ENCODE results near the gene IRAG1.

IRAG1 gene

DNA sequence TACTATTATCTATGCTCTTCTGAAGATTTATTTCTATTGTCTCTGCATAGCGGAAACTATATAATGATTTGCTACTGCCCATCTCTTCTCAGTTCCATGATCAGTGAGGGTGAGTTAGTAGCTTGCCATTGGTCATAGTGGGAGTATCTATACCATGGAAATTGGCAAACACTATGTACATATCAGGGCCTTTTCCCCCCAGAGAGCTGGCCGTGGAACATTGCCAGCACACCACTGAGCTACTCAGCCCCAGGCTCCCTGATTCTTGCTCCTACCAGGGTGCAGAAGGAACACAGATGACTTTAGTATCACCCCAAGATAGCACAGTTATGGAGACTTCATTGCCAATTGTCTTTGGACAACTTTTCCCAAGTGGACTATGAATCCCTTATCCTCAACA lies 33.2 kb downstream of the IRAG1 start:
- ATAC-seq (no peak), DNase-seq (ENCODE audit: low spot score in 2 of 2) (no peak)
- H3K9me3 Mint-ChIP-seq: no peaks in the 10 kb centered on the region
- H3K4me1 Mint-ChIP-seq: peaks cover 32% of the 10 kb centered on the region
- no peak overlapping the region for H3K4me3 Mint-ChIP-seq
- no peaks in the 10 kb centered on the region for H3K36me3 Mint-ChIP-seq
- peak overlapping the region; percentile 60 for H3K27ac Mint-ChIP-seq

DNA sequence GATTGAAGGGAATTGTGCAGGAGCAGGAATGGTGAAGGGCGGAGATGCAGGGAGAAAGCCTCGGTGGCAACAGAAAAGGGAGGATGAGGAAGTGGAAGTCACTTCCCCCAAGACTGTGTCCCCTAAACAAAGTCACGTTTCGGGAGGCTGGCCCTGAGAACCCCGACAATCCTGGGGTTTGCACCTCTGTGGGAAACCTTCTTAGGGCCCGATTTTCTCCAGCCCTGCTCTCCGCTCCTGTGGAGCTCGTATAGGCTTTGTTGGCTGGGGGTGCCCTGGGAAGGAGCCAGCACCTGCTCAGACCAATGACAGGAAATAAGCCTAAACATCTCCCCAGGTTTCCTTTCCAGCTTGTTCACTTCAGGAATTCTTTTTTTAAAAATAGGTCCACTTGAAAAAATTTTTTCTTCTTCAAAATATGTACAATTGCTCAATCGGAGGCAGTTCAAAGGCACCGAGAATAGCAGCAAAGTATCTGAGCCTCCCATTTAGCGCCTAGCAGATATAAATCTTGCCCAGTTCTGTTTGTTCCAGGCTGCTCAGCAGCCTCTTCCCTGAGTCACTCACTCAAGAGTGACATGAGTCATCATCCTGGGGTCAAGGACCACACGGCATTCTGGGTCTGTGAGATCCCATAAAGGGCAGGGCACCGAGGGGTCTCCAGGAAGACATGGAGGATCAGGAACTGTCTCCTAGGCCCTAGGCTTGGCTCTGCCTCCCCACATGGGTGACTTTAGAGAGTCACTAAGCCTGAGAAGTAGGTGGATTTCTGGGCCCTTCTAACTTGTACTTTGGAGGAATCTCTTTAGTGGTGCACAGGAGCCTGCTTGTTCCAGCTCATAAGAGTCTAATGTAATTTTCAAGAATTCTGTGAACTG lies 34.0 kb downstream of the IRAG1 start:
- Mint-ChIP-seq H3K4me1 (peaks cover 32% of the 10 kb centered on the region), H3K9me3 (no peaks in the 10 kb centered on the region), H3K36me3 (no peaks in the 10 kb centered on the region), H3K27ac (peak overlapping the region; percentile 60), H3K4me3 (no peak overlapping the region)
- ATAC-seq: peak; percentile 69
- DNase-seq (ENCODE audit: low spot score in 2 of 2): no peak

DNA sequence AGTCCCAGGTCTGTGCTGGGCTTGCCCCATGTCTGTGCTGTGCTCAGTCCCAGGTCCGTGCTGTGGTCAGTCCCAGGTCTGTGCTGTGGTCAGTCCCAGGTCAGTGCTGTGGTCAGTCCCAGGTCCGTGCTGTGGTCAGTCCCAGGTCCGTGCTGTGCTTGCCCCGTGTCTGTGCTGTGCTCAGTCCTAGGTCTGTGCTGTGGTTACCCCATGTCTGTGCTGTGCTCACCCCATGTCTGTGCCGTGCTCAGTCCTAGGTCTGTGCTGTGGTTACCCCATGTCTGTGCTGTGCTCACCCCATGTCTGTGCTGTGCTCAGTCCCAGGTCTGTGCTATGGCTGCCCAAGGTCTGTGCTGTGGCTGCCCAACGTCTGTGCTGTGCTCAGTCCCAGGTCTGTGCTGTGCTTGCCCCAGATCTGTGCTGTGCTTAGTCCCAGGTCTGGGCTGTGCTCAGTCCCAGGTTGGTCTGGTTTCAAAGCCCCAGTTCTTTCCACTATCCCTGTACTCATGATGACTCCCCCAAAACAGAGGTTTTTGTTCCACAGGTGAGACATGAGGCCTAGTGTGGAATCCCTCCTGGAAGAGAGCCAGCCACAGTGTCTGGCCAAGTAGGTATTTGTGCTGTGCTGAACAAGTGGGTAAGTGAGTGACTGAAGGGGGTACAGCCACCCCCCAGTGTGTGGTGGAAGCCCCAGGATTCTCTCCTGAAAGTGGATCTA lies 34.8 kb downstream of the IRAG1 start:
- DNase-seq (ENCODE audit: low spot score in 2 of 2): no peak
- Mint-ChIP-seq H3K4me3 (no peak overlapping the region), H3K9me3 (no peaks in the 10 kb centered on the region), H3K27ac (peak overlapping the region; percentile 60), H3K4me1 (peaks cover 36% of the 10 kb centered on the region), H3K36me3 (no peaks in the 10 kb centered on the region)
- no peak for ATAC-seq

DNA sequence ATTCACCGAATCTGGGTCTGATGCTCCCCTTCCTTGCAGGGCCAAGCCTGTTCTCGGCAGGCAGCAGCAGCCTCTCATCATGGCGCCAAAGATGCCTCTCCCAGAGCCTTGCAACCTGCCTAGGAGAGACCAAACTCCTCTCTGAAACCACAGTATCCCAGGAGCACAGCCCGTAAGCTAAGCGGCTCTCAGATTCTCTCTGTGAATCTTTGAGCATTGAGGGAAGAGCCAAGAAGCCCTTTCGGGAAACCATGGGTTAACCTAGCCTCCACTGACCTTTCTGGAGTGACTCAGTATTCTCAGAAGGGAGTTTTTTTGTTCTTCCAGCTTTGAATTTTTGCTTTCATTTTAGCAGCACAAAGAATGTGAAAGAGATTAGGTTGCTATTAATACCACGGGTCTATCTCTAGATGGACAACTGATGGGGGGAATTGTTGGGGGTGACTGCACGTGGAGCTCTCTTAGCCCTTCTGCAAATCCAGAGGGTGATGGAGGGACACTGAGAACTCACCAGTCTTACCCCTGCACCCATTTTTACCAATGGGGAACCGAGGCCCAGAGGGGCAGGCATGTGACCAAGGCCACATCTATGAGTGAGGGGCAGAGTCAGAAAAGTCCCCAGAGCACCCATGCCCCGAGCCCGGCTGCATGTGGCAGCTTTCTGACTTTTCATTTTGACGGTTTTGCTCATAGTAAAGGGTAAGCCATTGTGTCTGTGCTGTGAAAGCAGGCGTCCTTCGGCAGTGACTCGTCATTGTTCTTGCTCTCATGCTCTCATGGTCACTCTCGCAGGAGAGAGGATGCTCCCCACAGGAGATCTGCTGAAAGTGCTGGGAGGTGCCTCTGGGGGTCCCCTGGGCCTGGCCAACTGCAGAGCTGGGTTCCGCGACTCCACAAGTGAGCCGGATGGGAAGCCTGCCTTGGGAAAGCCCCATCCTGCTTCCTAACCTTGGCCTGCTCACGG lies 36.0 kb downstream of the IRAG1 start:
- H3K9me3 Mint-ChIP-seq: no peaks in the 10 kb centered on the region
- no peaks in the 10 kb centered on the region for H3K36me3 Mint-ChIP-seq
- H3K4me3 Mint-ChIP-seq: peak overlapping the region; percentile 57
- ATAC-seq (peak; percentile 75), DNase-seq (ENCODE audit: low spot score in 2 of 2) (peak in 1 of 2 donors; percentile 57)
- H3K4me1 Mint-ChIP-seq: peaks cover 36% of the 10 kb centered on the region
- peak overlapping the region; percentile 76 for H3K27ac Mint-ChIP-seq

DNA sequence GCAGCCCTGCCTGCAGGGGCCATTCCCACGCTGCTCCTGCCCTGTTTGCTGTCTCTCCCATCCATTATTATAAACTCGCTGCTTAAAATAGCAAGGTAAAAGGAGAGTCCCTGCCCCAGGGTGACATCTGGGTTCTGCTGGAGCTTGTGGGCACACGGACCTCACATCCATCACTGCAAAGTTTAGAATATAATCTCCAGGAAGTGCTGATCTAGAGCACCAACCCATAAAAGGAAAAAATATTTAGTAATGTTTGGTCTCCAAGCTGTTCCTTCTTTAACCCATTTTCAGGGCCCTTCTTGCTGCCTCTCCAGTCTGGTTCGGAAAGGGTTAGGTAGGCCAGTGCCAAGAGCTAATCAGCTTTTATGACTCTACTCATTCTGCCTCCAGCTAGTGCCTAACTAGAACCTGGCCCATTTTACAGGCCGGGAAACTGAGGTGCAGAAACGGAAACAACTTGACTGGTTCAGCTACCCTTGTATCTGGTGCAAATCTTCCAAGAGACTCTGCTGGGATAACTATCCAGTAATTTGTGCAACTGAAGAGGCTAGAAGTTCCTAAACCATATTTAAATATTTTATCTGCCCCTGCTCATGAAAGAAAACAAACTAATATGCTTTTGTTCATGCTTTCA lies 37.5 kb downstream of the IRAG1 start:
- ATAC-seq (no peak), DNase-seq (ENCODE audit: low spot score in 2 of 2) (no peak)
- peak overlapping the region; percentile 76 for H3K27ac Mint-ChIP-seq
- H3K36me3 Mint-ChIP-seq: no peaks in the 10 kb centered on the region
- H3K4me3 Mint-ChIP-seq: no peak overlapping the region
- H3K9me3 Mint-ChIP-seq: no peaks in the 10 kb centered on the region
- peaks cover 36% of the 10 kb centered on the region for H3K4me1 Mint-ChIP-seq

DNA sequence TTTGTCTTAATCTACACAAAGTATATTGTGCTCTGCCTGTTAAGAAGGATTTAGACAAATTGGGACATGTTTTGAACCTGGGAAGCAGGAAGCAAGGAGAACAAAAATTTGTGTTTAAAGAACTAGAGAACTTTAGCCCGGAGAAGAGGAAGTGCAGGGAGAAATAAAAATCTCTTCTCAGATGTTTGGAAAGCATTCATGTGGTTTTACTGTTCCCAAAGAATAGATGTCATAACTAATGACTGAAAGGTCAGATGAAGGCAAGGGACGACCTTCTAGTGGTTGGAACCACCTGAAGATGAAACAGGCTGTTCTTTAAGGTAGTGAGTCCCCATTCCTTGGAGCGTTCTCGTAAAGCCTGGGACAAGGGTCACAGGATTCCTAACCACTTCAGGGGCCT lies 38.3 kb downstream of the IRAG1 start:
- Mint-ChIP-seq H3K4me1 (peaks cover 36% of the 10 kb centered on the region), H3K4me3 (no peak overlapping the region), H3K27ac (no peak overlapping the region), H3K9me3 (no peaks in the 10 kb centered on the region), H3K36me3 (no peaks in the 10 kb centered on the region)
- ATAC-seq (no peak), DNase-seq (ENCODE audit: low spot score in 2 of 2) (no peak)

DNA sequence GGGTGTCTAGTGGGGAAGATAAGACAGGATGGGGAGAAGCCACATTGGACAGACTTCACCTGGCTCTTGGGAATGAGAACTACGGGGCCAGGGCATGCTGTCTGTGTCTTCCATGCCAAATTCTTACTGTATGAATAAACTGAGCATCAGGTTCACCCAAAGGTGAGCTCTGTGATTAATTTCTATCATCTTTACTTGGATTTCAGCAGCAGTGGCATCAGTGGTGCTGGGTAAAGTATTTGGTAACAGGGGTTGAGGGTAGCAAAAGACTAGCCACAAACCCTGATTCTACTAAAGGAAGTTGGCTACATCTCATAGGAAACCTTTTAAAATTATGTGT lies 38.8 kb downstream of the IRAG1 start:
- Mint-ChIP-seq H3K9me3 (no peaks in the 10 kb centered on the region), H3K27ac (peak overlapping the region; percentile 20), H3K4me3 (no peak overlapping the region), H3K4me1 (peaks cover 34% of the 10 kb centered on the region), H3K36me3 (no peaks in the 10 kb centered on the region)
- ATAC-seq: no peak
- DNase-seq (ENCODE audit: low spot score in 2 of 2): no peak

DNA sequence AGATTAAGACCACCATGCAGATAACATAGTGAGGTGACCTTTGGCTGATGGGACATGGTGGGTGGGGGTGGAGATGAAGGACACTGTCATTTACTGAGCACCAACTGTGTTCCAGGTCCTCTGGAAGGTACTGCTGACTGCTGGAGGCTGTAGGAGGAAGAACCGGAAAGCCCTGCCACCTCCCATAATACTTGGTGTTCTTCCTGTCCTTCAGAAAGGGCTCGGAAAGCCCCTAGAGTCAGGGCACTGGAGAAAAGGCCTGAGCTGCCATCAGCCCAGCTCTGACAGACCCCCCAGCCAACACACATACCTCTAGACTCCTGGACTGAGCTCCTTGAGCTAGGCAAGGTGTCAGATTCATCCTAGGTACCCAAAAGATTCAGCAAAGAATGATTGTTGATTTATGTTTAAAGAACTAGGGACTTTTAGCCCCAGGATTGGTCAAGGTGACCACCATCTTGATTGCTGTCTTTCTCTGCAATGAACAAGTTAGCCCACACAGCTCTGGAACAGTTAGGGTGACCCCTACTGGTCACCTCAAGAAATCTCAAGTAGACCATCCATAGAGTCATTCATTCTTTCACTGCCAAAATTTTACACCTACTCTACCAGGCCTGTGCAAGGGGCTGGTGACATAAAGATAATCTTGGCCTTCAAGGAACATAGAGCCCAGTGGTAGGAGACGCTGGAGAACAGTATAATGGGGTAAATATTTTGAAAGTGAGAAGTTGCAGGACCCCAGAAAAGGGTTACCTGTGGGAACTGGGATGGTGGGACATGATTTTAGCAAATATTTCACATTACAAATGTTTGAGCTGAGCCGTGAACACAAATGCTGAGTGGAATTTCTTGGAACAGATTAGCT lies 39.4 kb downstream of the IRAG1 start:
- DNase-seq (ENCODE audit: low spot score in 2 of 2): no peak
- peak overlapping the region; percentile 20 for H3K27ac Mint-ChIP-seq
- H3K4me3 Mint-ChIP-seq: no peak overlapping the region
- peaks cover 28% of the 10 kb centered on the region for H3K4me1 Mint-ChIP-seq
- no peaks in the 10 kb centered on the region for H3K9me3 Mint-ChIP-seq
- ATAC-seq: peak; percentile 70
- no peaks in the 10 kb centered on the region for H3K36me3 Mint-ChIP-seq

DNA sequence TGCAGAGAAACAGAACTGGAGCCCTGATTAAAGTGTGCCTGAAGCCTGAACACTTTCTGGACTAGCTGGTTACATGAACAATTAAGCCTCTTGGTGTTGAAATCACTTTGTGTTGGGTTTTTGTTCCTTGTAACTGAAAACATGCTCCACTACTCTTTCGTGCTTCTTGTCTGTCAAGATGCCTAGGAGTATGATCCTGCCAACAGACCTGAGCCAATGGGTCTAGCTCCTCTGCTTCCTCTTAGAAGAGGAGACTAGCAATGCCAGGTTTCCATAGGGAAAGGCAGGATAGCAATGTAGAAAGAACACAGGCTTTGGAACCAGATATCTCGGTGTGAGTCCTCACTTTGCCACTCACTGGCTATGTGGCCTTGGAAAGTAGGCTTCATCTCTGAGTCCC lies 40.3 kb downstream of the IRAG1 start:
- H3K4me1 Mint-ChIP-seq: peaks cover 22% of the 10 kb centered on the region
- H3K4me3 Mint-ChIP-seq: no peak overlapping the region
- H3K9me3 Mint-ChIP-seq: no peaks in the 10 kb centered on the region
- DNase-seq (ENCODE audit: low spot score in 2 of 2) (no peak), ATAC-seq (no peak)
- H3K36me3 Mint-ChIP-seq: no peaks in the 10 kb centered on the region
- H3K27ac Mint-ChIP-seq: no peak overlapping the region

DNA sequence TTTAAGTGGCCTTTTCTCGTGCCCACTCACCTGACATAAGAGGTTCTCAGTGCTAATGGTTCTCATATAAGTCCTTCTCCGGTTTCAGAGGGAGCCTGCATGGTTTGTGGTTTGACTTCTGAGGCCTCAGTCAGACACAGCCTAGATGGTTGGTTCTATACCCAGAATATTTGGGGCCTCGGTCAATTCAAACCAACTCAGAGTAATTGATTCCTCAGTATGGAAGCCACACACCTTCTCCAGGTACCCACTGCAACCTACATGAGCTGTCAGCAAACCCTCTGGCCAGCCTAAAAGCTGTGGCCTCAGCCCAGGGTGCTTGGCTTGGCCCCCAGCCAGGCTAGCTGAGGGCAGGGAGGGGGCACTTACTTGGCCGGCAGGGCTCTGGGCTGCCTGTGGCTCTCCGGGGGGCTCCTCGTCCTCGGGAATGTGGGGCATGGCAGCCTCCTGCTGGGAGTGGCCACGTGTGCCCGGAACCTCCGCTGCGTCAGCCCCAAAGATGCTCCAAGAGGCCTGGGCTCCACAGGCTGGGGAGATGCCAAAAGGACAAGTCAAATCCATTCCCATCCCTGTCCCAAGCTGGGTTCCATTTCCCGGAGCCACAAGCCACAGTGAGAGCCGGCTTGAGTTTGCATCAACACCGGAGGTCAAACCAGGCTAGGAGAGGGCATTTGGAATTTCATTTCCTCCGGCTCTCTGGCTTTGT lies 41.7 kb downstream of the IRAG1 start:
- DNase-seq (ENCODE audit: low spot score in 2 of 2) (no peak), ATAC-seq (no peak)
- no peak overlapping the region for H3K27ac Mint-ChIP-seq
- H3K4me3 Mint-ChIP-seq: no peak overlapping the region
- H3K9me3 Mint-ChIP-seq: no peaks in the 10 kb centered on the region
- H3K4me1 Mint-ChIP-seq: peaks cover 17% of the 10 kb centered on the region
- no peaks in the 10 kb centered on the region for H3K36me3 Mint-ChIP-seq

DNA sequence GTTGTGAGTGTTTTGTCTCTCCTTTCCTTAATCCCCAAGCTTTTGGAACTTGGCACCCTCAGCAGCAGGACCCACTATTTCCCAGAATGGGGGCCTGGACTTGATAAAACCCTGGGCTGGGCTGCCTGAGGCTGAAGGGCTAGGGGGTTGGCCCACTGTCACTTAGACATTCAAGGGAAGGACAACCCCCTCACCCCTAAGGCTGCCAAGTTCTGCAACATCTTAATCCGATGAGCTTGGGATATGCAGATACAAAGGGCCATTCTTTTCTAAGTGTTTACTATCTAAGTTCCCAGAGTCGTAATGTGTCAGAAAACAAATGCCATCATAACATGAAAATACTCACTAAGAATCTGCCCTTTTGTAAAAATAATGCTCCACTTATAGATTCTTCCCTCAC lies 42.9 kb downstream of the IRAG1 start:
- H3K4me3 Mint-ChIP-seq: no peak overlapping the region
- H3K36me3 Mint-ChIP-seq: no peaks in the 10 kb centered on the region
- no peak for DNase-seq (ENCODE audit: low spot score in 2 of 2)
- peaks cover 14% of the 10 kb centered on the region for H3K4me1 Mint-ChIP-seq
- no peak overlapping the region for H3K27ac Mint-ChIP-seq
- no peaks in the 10 kb centered on the region for H3K9me3 Mint-ChIP-seq
- no peak for ATAC-seq

DNA sequence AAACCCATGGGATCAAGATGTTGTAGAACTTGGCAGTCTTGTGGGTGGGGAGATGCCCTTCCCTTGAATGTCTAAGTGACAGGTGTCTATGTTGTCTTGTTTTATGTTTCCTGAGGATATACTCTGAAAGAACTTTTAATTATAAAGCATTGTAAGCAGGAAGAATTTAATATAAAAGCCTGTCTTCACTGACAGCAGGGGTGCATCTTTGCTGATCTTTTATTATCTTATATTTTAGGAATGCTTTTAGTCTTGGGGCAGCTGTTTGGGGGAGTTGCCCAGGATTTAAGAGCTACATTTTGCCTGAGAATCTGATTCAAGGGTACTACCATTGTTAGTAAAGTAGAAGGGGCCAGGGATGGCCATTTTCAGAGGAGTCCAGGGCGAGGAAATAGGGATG lies 43.4 kb downstream of the IRAG1 start:
- ATAC-seq: no peak
- DNase-seq (ENCODE audit: low spot score in 2 of 2): no peak
- H3K9me3 Mint-ChIP-seq: no peaks in the 10 kb centered on the region
- peaks cover 14% of the 10 kb centered on the region for H3K4me1 Mint-ChIP-seq
- no peaks in the 10 kb centered on the region for H3K36me3 Mint-ChIP-seq
- H3K27ac Mint-ChIP-seq: no peak overlapping the region
- H3K4me3 Mint-ChIP-seq: no peak overlapping the region

DNA sequence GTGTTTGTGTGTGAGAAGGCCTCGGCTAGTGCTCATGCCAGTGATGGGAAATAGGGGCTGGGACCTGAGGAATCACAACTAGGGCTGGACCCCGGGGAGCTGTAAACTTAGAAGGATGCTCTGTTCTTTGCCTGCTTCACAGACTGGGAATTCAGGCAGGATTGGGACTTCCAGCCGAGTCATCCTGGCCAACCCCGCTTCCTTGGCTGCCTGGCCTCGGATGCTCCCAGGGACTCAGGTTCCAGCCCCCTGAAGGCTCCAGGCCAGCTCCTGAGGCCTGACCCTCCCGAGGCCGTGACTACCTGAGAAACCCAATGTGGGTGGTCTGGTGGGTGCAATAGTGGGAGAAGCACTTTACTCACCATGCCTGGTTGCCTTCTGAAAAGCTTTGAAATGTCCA lies 44.7 kb downstream of the IRAG1 start:
- DNase-seq (ENCODE audit: low spot score in 2 of 2) (no peak), ATAC-seq (no peak)
- Mint-ChIP-seq H3K4me1 (peaks cover 9% of the 10 kb centered on the region), H3K4me3 (no peak overlapping the region), H3K9me3 (no peaks in the 10 kb centered on the region), H3K27ac (no peak overlapping the region), H3K36me3 (no peaks in the 10 kb centered on the region)

Measured in stimulated activated effector memory CD8-positive, alpha-beta T cell treated with anti-CD3 and anti-CD28 coated beads, Interleukin-12 subunit alpha, Interleukin-12 subunit beta, amount 100 ng/mL, for 72 hours (primary cell).